T1000 (cell line): Measurements from ENCODE around the gene CEMIP.

Experiments
- DNase-seq: peaks from one replicate; lab custom pipeline; 2025; ENCODE audit warnings: mixed read lengths; lab: John Stamatoyannopoulos, UW

CEMIP gene

DNA sequence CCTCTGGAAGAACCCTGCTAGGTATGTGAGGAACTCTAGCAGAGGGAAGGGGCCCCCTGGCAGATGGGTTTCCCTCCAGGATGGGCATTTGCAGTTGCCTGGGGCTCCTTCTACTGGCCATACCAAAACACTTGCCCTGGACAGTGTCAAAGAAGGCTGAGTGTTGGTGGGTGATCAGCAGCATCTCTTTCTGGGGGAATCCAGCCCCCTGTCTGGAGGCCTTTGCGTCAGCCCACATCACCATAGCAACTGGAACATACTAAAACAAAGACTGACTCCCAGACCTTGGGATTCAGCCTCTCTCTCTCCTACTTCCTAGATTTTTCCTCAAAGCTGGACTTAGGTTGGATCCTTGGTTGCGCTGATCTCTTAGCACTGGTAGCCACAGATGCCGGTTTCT, 8.1 kb downstream of the CEMIP start:
- DNase-seq: no peak

DNA sequence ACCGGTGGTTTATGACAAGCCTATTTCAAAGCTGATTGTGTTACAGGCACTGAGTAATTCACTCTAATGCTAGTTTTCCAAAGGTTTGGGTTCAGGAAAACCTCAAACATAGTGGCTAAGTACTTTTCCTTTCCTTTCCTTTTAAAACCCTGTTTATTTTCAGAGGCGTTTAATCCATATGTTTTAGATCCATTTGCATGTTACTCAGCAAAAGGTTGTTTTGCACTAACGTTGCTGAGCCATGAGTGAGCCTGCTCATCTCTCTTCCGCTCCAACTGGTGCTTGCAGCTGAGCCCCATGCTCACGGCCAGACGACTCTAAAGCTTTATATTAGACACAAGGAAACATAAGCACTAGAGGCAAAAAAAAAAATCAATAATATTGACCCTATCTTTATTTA, 9.4 kb downstream of the CEMIP start:
- no peak for DNase-seq

DNA sequence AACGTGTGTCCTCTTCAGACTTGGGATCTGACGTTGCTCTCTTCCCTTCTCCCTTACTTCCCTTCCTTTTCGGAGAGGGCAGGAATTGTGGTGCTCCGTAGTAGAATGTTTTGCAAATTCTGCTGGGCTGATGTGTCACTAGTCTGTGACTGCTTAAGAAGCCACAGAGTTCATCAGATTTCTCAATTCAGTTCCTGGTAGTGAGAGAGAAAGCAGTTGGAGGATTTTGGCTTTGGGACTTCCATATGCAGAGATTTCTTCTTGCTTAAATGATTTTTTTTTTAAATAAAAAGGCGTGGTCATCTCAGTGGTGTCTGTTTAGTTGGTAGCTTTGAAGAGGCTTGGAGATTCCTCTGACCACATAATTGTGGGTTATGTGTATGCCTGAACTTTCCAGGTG, 10.1 kb downstream of the CEMIP start:
- no peak for DNase-seq

- DNase-seq: no peak
Measured at GRCh38 chr15:80789796-80790195, 10.6 kb downstream of the CEMIP start.

DNA sequence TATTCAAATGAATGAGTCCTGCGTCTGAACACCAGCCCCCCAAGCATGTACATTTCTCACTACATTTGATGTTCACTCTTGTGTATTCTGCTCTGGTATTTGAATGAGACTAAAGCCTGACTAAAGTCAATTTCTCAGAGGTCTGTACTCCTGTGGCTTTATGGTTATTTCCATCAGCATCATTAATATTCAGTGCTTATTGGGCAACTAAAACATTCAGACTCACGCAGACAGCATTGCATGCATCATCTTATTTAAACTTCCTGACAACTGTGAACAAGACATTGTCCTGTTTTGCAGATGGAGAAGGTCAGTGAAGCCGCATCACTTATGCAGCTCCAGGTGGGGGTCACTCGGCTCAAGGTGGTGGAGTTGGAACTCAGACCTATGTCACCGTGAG, 11.1 kb downstream of the CEMIP start:
- DNase-seq: no peak

GRCh38 chr15:80791004-80791403, 11.8 kb downstream of the CEMIP start:
- no peak for DNase-seq

DNA sequence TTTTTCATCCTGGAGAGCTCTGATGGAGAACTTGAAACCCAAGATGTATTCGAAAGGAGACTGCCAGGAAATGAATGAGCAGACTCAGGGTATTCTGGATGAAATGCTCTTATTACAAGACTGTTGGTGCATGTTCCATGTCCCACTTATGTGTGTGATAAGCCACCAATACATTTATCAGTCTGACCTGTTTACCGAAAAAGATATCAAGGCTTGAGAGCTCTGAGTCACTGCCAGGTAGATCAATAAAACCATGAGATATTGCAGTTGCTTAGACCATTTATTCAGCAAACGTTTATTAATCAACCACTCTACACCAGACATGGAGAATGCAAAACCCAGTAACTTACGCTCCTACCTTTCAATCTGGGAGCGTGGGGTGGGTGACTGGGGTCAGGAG, 17.2 kb downstream of the CEMIP start:
- no peak for DNase-seq

- DNase-seq: no peak
Measured at GRCh38 chr15:80798911-80799310, 19.7 kb downstream of the CEMIP start.

GRCh38 chr15:80800067-80800466, 20.9 kb downstream of the CEMIP start:
- no peak for DNase-seq

- DNase-seq: no peak
Measured at GRCh38 chr15:80801891-80802680, 22.9 kb downstream of the CEMIP start.

DNA sequence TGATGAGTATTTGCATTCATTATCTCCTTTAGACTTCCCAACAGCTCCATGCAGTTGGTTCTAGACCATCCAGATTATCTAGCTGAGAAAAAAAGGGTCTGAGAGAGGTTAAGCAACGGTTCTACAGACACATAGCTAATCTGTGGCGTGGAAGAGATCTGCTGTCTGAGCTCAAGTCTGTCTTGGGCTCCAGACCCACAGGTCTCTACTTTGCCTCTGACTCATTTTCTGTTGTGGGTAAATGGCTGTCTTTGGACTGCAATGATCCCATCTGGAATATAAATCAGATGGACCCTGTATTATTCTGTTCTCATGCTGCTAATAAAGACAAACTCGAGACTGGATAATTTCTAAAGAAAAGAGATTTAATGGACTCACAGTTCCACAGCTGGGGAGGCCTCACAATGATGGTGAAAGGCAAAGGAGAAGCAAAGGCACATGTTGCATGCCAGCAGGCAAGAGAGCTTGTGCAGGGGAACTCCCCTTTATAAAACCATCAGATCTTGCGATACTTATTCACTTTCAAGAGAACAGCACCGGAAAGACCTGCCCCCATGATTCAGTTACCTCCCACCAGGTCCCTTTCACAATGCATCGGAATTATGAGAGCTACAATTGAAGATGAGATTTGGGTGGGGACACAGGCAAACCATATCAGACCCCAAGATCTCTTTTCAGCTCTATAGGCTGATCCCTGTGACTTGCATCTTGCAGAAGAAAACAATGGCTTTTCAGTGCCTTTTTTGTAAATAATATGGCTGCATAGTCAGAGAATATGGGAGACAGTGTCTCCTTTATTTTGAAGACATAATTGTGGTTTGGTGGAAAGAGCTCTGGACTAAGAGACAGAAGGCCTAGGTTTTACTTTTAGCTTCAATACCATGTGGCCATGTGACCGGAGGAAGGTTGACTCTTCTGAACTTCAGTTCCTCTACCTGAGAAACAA, 24.7 kb downstream of the CEMIP start:
- DNase-seq: no peak

DNA sequence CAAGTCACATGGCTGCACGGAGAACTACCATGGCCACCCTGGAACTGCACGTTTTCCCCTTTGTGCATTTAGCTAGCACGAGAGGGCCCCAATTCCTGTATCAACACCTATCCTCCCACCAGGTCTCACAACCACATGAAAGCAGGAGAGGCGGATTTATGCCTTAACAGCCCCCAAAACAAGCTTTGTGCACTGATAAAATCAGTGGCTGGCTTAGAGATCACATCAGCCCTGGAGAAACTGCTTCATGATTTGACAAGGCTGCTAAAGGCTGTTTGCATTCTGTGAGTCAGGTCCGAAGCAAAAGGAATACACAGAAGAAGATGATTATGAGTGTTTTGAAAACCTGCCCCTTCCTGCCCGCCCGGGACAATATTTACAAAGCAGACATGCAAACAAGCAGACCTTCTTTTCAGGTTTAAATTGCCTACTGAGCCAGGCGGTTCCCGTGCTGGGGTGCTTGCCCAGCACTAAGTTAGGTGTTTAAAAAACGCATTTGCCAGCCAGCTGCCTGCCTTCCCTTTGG, 25.9 kb downstream of the CEMIP start:
- DNase-seq: no peak

DNA sequence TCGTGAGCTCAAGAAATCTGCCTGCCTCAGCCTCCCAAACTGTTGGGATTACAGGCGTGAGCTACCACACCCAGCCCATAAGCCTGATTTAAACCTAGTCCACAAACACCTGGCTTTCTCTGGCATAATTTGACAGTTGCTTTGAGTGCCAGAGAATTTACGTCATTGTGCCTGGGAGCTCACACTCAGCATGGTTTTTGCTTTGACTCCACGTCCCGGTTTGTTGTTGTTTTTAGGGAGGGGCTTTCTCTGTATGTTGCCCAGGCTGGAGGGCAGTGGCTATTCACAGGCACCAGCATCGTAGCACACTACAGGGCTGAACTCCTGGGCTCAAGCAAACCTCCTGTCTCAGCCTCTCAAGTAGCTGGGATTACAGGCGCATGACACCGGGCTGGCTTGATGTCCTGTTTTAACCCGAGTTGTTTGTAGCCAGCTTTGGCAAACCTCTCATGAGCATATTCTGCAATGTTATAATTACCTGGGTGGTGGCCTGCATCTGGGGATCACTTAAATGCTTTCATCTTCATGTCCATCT, 32.7 kb downstream of the CEMIP start:
- no peak for DNase-seq

DNA sequence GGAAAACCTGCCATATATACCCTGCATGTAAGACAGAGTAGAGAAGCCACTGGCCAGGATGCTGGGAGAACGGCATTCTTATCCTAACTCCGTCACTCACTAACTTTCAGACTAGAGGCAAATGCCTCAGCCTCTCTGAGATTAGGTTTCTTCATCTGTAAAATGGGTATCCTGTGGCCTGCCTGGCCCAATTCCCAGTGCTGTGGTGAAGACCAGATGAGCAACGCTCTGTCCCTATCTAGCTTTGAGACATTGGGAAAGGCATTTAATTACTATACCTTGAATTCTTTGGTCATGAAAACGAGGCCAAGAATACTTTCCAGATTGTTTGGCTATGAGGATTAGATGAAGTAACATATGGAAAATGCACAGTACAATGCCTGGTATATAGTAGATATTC, 35.9 kb downstream of the CEMIP start:
- no peak for DNase-seq

- DNase-seq: no peak
Measured at GRCh38 chr15:80816049-80816653, 37.0 kb downstream of the CEMIP start.

DNA sequence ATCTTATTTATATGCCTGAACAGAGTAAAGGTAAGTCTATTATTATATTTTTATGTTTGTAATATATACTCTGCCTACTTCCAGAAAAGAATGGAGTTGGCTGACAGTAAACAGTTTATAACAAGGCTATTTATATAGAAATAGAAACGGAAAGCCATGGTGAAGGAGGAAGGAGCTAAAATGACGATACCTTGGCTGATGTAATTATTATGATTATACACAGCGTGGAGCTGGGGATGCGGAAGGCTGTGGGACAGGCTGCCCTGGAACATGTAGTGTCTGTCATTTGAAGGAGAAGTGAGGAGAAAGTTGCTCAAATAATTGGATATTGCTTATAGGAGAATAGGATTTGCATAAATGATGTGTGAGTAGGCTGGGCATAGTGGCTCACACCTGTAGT, 37.8 kb downstream of the CEMIP start:
- no peak for DNase-seq

- no peak for DNase-seq
Measured at GRCh38 chr15:80817901-80818300, 38.7 kb downstream of the CEMIP start.

- no peak for DNase-seq
Measured at GRCh38 chr15:80819001-80819400, 39.8 kb downstream of the CEMIP start.

DNA sequence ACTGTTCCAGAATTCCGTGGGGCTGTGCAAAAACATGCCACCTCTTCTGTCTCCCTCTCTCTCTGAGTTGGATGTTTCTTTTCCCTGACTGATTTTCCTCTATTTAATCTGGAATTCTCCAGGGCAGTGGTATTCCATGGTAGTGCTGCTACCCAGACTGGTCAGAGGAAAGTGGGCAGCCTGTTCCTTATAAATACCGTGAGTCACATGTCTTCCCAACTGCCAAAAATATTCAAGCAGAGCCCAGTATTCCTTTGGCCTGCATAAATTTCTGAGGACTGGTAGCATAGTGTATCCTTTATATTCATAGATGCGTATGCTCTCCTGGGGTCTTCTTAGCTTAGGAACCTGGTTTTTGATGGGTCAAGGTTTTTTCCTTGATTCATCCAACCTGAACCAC, 40.9 kb downstream of the CEMIP start:
- DNase-seq: no peak

DNA sequence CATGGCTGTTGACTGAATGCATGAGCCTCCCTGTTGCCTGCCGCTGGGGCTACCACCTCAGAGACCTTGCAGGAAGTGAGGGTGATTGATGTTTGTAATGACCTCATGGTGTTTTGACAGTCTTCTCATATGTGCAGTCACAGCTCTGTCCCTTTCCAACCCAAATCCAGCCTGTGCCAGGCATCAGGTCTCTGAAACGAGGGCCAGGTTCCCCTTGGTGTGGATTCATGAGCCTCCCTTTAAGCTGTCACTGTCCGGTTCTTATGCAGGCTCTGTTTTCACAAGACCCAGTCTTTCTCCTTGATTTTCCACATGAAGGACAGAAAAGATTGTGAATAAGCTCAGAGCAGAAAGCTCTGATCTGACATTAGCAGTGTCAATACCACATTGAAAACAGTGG, 43.1 kb downstream of the CEMIP start:
- no peak for DNase-seq

DNA sequence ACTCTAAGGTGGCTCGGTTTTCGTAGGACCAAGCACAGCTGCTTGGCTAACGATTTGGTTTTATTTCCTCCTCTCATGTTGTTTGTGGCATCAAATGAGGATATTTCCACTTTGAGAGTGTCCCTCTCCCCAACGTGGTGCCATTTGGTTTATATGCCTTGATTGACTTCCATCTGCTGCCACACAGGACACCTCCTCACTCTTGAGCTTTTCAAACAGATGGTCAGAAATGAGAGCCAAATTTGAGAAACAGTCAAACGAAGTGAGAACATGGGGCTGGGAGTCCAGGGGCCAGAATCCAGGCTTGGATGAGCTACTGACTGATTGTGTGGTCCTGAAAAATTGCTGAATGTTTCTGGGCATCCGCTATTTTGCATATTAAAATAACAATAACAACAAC, 43.5 kb downstream of the CEMIP start:
- no peak for DNase-seq

DNA sequence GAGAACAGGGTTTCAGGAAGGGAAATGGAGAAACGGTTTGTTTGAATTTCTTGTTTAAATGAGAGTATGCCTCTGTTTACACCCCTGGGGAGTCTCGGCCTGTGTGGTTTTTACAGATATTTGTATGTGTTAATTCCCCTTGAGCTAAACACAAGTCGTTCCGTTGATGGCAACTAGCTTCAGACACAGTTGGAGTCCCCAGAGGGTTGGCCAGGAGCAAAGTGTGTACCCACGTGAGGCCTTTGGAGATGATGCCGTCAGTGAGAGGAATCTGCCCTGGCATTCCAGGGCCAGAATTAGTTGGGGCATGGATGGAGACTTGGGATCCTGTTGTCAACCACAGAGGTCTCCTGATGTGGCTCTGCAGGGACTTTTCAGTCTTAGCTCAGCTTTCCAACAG, 44.0 kb downstream of the CEMIP start:
- no peak for DNase-seq
